ENCODE data around the gene DUSP22. TPM values are rescaled to one million over a fixed set of nuclear protein-coding genes. Genes with fewer than 3 reads are reported as not detected.

The DUSP22 gene
- total and polyA plus RNA-seq, 2 of the 8 experiments (the other 6 are each of a cell fraction or from before 2014, with no cell fraction given) = 15.5 to 32.4 TPM

DNA sequence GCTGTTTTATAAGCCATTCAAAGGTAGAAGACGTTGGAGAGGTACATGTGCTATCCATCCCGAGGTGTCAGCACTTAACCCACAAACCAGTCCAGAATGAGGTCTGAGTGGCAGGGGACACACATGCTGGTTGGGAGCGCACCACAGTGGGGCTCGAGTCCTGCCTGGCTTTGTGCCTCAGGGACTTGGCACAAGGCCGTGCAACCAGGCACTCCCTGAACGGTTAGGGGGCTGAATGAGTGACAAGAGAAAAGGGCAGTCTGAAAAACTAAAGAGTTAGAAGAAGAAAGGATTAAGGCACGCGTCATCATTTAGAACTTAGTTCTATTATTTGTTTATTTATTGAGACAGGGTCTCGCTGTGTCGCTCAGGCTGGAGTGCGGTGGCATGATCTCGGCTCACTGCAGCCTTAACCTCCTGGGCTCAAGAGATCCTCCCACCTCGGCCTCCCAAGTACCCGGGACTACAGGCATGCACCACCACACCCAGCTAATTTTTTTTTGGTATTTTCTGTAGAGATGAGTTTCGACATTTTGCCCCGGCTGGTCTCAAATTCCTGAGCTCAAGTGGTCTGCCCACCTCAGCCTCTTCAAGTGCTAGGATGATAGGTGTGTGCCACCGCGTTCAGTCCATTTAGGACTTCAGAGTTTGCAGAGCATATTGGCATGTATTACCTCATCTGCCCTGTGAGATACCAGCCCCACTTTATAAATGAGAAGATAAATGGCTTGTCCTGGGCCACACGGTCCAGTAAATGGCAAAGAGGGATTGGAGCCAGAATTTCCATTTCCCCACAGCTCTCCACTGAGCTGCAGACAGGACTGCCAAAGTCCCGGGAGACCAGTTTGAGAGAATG lies 51.9 kb downstream of the DUSP22 start (continued):
- no peak for TF ChIP-seq NRF1 (IDR thresholded peaks at IDR 0.05; ENCODE audit: low read depth, low read length)
- TF ChIP-seq, protein P1, sequence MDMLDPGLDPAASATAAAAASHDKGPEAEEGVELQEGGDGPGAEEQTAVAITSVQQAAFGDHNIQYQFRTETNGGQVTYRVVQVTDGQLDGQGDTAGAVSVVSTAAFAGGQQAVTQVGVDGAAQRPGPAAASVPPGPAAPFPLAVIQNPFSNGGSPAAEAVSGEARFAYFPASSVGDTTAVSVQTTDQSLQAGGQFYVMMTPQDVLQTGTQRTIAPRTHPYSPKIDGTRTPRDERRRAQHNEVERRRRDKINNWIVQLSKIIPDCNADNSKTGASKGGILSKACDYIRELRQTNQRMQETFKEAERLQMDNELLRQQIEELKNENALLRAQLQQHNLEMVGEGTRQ (IDR thresholded peaks at IDR 0.05; ENCODE audit: low read length) = no peak
